Sigmoid colon (tissue), 7 donors: ENCODE measurements around the gene MYPN. TPM values are rescaled to one million over a fixed set of nuclear protein-coding genes. Genes with fewer than 3 reads are reported as not detected.

Experiments
- DNase-seq: peaks from one replicate; pipeline ENCODE4 v3.0.0-alpha.2; 2019
- H3K27ac ChIP-seq, 4 donors: fragments of 200-600 bp; sonication (generic); one replicate each; pipeline ENCODE4 v1.5.1; 2016 to 2019; ENCODE audit warnings: mild to moderate bottlenecking in 1 of 4
- H3K27me3 ChIP-seq, 3 donors: fragments of 200-600 bp; sonication (generic); one replicate each; pipeline ENCODE4 v1.5.1; 2019; ENCODE audit warnings: mild to moderate bottlenecking in 1 of 3
- H3K36me3 ChIP-seq, 4 donors: fragments of 200-600 bp; sonication (generic); one replicate each; pipeline ENCODE4 v1.5.1; 2016 to 2019
- H3K4me1 ChIP-seq, 4 donors: fragments of 200-600 bp; sonication (generic); one replicate each; pipeline ENCODE4 v1.5.1; 2017 to 2019
- H3K4me3 ChIP-seq, 4 donors: fragments of 200-600 bp; sonication (generic); one replicate each; pipeline ENCODE4 v1.5.1; 2017 to 2019; ENCODE audit warnings: mild to moderate bottlenecking in 2 of 4, moderate library complexity in 1 of 4
- H3K9me3 ChIP-seq, 4 donors: fragments of 200-600 bp in 3 of 4; sonication (generic) in 3 of 4; one replicate each; pipeline versions ENCODE4 v1.5.1 to v1.6.1; 2013 to 2019
- CTCF ChIP-seq, 4 experiments: fragments of 450-650 bp in 3 of 4; fragments of 200-600 bp in 1 of 4; IDR thresholded peaks; one replicate each; pipeline ENCODE4 v1.5.1; 2016 to 2019; ENCODE audit warnings: antibody characterized with exemption in 4 of 4, mild to moderate bottlenecking in 3 of 4, moderate library complexity in 2 of 4
- EP300 ChIP-seq, 4 donors: sonication (generic); formaldehyde crosslinking; IDR thresholded peaks; one replicate each; pipeline ENCODE4 v1.6.1; 2017; ENCODE audit warnings: antibody characterized with exemption in 4 of 4
- POLR2A ChIP-seq, 2 donors: fragments of 450-650 bp; IDR thresholded peaks; one replicate each; pipeline ENCODE4 v1.6.1; 2016; ENCODE audit warnings: antibody characterized with exemption in 2 of 2, mild to moderate bottlenecking in 2 of 2, moderate library complexity in 2 of 2
- POLR2AphosphoS5 ChIP-seq, 4 donors: sonication (generic); formaldehyde crosslinking; IDR thresholded peaks; one replicate each; pipeline ENCODE4 v1.6.1; 2017; ENCODE audit warnings: antibody characterized with exemption in 4 of 4
- WGBS, 2 donors: extraction: QIAGEN DNeasy Blood & Tissue Kit; methylation state at CpG; one replicate each; pipeline ENCODE4 v1.1.7; 2013; 5-methylcytosine and 5-hydroxymethylcytosine counted together
- intact Hi-C: fragments of 100-400 bp; cut with DNase I; formaldehyde crosslinking; loops from one replicate; pipeline ENCODE4 v1.15.1; 2023
- polyA plus RNA-seq, 3 donors: library from polyadenylated mRNA; stranded (reverse); fragments of 200-250 nt; gene quantifications; one replicate each; pipeline ENCODE4 v1.2.3, GENCODE V29; 2013
- total RNA-seq, 4 donors: library from RNA; depleted of rRNA; stranded (reverse); fragments of >200 nt; gene quantifications; one replicate each; pipeline ENCODE4 v1.1.0, GENCODE V29; 2016
- donor health status: healthy with polysubstance abuse.
- donor health status: Bipolar disorder and iron deficiency.
- donor health status: healthy.

Gene MYPN
- total and polyA plus RNA-seq, 7 donors = 0.23 to 1.6 (median 0.60) TPM; not detected in 4

GRCh38 chr10:68247931-68248330 is 138.6 kb downstream of the MYPN start:
- H3K36me3 ChIP-seq = no peaks in the 10 kb centered on the region
- no peak for DNase-seq
- intact Hi-C loops = no loop called here
- H3K4me1 ChIP-seq = no peaks in the 10 kb centered on the region
- TF ChIP-seq CTCF (IDR thresholded peaks at IDR 0.05) = no peak
- TF ChIP-seq EP300 (IDR thresholded peaks at IDR 0.05) = no peak
- TF ChIP-seq POLR2AphosphoS5 (IDR thresholded peaks at IDR 0.05) = no peak
- no peak for TF ChIP-seq POLR2A (IDR thresholded peaks at IDR 0.05)
- no peak overlapping the region for H3K27ac ChIP-seq
- no peaks in the 10 kb centered on the region for H3K9me3 ChIP-seq
- H3K27me3 ChIP-seq = no peaks in the 10 kb centered on the region
- 79 to 86% methylated on average over 6 of the region's 6 CpGs for WGBS, 2 donors
- H3K4me3 ChIP-seq = no peak overlapping the region

GRCh38 chr10:68249297-68249696 is 140.0 kb downstream of the MYPN start:
- WGBS, 2 donors = 91 to 93% methylated on average over 4 of the region's 4 CpGs

GRCh38 chr10:68251151-68251550 is 141.9 kb downstream of the MYPN start:
- intact Hi-C loops = no loop called here
- TF ChIP-seq CTCF (IDR thresholded peaks at IDR 0.05) (no peak), POLR2A (IDR thresholded peaks at IDR 0.05) (no peak), POLR2AphosphoS5 (IDR thresholded peaks at IDR 0.05) (no peak), EP300 (IDR thresholded peaks at IDR 0.05) (no peak)
- DNase-seq = no peak

More at GRCh38 chr10:68249297-68249696, 140.0 kb downstream of the MYPN start:
- Histone ChIP-seq H3K27ac (no peak overlapping the region), H3K9me3 (no peaks in the 10 kb centered on the region), H3K4me3 (no peak overlapping the region), H3K4me1 (no peaks in the 10 kb centered on the region), H3K27me3 (no peaks in the 10 kb centered on the region), H3K36me3 (no peaks in the 10 kb centered on the region)
- intact Hi-C loops = no loop called here
- TF ChIP-seq POLR2AphosphoS5 (IDR thresholded peaks at IDR 0.05) (no peak), EP300 (IDR thresholded peaks at IDR 0.05) (no peak), POLR2A (IDR thresholded peaks at IDR 0.05) (no peak), CTCF (IDR thresholded peaks at IDR 0.05) (no peak)
- DNase-seq = no peak

GRCh38 chr10:68251625-68252495 is 142.6 kb downstream of the MYPN start:
- DNase-seq = no peak
- Histone ChIP-seq H3K27ac (no peak overlapping the region), H3K27me3 (no peaks in the 10 kb centered on the region), H3K9me3 (no peaks in the 10 kb centered on the region), H3K36me3 (no peaks in the 10 kb centered on the region), H3K4me3 (no peak overlapping the region), H3K4me1 (no peaks in the 10 kb centered on the region)
- 85 to 93% methylated on average over 5 of the region's 5 CpGs for WGBS, 2 donors
- intact Hi-C loops = no loop called here
- TF ChIP-seq CTCF (IDR thresholded peaks at IDR 0.05) (no peak), EP300 (IDR thresholded peaks at IDR 0.05) (no peak), POLR2A (IDR thresholded peaks at IDR 0.05) (no peak), POLR2AphosphoS5 (IDR thresholded peaks at IDR 0.05) (no peak)

More at GRCh38 chr10:68251151-68251550, 141.9 kb downstream of the MYPN start:
- Histone ChIP-seq H3K4me3 (no peak overlapping the region), H3K9me3 (no peaks in the 10 kb centered on the region), H3K27me3 (no peaks in the 10 kb centered on the region), H3K27ac (no peak overlapping the region), H3K4me1 (no peaks in the 10 kb centered on the region), H3K36me3 (no peaks in the 10 kb centered on the region)
- WGBS, 2 donors = 90 to 95% methylated on average over 7 of the region's 7 CpGs
